ENCODE data around the gene PIGZ. TPM values are rescaled to one million over a fixed set of nuclear protein-coding genes. Genes with fewer than 3 reads are reported as not detected.

PIGZ gene
- total RNA-seq, 2 experiments from 2014 or later, result 0.27 to 0.76 TPM

- H3K9me3 Mint-ChIP-seq, result no peaks in the 10 kb centered on the region
- H3K4me3 Mint-ChIP-seq, result no peak overlapping the region
Measured at GRCh38 chr3:196995646-196996355, 27.2 kb upstream of the PIGZ start.

DNA sequence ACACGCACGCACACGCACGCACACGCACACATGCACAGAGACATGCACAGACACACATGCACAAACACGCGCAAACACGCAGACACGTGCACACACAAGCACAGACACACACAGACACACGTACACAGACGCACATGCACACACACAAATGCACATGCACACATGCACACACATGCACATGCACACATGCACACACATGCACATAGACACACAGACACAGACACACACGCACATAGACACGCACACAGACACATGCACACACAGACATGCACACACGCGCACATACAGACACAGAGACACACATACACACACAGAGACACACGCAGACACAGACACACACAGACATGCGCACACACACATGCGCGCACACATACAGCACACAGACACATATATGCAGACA is 26.4 kb upstream of the PIGZ start:
- H3K4me1 Mint-ChIP-seq (ENCODE audit: low read depth), result no peaks in the 10 kb centered on the region
- ATAC-seq, result no peak

More at GRCh38 chr3:196995646-196996355, 27.2 kb upstream of the PIGZ start:
- ATAC-seq (peak; percentile 45), DNase-seq (no peak)
- Mint-ChIP-seq H3K4me1 (ENCODE audit: low read depth) (no peaks in the 10 kb centered on the region), H3K27me3 (no peaks in the 10 kb centered on the region), H3K36me3 (ENCODE audit: low read depth) (no peaks in the 10 kb centered on the region), H3K27ac (no peak overlapping the region)
- TF ChIP-seq, protein P1, sequence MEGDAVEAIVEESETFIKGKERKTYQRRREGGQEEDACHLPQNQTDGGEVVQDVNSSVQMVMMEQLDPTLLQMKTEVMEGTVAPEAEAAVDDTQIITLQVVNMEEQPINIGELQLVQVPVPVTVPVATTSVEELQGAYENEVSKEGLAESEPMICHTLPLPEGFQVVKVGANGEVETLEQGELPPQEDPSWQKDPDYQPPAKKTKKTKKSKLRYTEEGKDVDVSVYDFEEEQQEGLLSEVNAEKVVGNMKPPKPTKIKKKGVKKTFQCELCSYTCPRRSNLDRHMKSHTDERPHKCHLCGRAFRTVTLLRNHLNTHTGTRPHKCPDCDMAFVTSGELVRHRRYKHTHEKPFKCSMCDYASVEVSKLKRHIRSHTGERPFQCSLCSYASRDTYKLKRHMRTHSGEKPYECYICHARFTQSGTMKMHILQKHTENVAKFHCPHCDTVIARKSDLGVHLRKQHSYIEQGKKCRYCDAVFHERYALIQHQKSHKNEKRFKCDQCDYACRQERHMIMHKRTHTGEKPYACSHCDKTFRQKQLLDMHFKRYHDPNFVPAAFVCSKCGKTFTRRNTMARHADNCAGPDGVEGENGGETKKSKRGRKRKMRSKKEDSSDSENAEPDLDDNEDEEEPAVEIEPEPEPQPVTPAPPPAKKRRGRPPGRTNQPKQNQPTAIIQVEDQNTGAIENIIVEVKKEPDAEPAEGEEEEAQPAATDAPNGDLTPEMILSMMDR (IDR thresholded peaks at IDR 0.05), result no peak
- ChIA-PET CTCF (no interaction called here), POLR2A (no interaction called here)
- intact Hi-C loops (cut with micrococcal nuclease), result no loop called here

DNA sequence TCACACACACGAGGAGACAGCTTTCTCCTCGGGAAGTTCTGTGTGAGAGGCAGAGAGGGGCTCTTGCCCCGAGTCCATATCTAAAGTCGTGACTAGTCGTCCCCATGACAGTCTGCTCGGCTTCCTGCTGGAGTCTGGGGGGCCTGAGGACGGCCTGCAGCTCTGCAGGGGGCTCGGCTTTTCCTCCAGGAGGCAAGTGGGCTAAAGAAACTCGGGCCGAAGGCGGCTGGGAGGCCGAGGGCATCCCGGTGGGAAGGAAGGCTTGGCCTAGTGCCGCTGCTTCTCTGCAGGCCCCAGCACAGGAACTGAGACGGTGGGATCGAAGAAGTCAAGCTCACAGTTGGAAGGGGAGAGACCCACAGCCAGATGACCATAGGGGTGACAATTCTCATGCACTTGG is 25.4 kb upstream of the PIGZ start:
- Mint-ChIP-seq H3K27me3 (no peaks in the 10 kb centered on the region), H3K4me3 (no peak overlapping the region), H3K27ac (no peak overlapping the region), H3K4me1 (ENCODE audit: low read depth) (no peaks in the 10 kb centered on the region), H3K9me3 (no peaks in the 10 kb centered on the region), H3K36me3 (ENCODE audit: low read depth) (no peaks in the 10 kb centered on the region)
- CTCF ChIA-PET, result interaction anchor here (0.9 to 1.2 kb wide), 2 partner anchors 35 to 193 kb away, joined by 4 read pairs; partner anchors contain the start of gene MELTF
- POLR2A ChIA-PET, result interaction anchor here (0.7 kb wide), 1 partner anchor 1116 kb away, joined by 3 read pairs; no protein-coding TSS in a partner anchor
- DNase-seq (no peak), ATAC-seq (no peak)
- intact Hi-C loops (cut with micrococcal nuclease), result no loop called here
- TF ChIP-seq, protein P1 (IDR thresholded peaks at IDR 0.05), result no peak

More for the DNA sequence above, 26.4 kb upstream of the PIGZ start:
- intact Hi-C loops (cut with micrococcal nuclease), result no loop called here
- TF ChIP-seq, protein P1 (IDR thresholded peaks at IDR 0.05), result no peak
- Mint-ChIP-seq H3K27me3 (no peaks in the 10 kb centered on the region), H3K36me3 (ENCODE audit: low read depth) (no peaks in the 10 kb centered on the region), H3K27ac (no peak overlapping the region), H3K4me3 (no peak overlapping the region), H3K9me3 (no peaks in the 10 kb centered on the region)
- ChIA-PET POLR2A (no interaction called here), CTCF (no interaction called here)
- no peak for DNase-seq

GRCh38 chr3:196992461-196993065 is 23.9 kb upstream of the PIGZ start:
- ChIA-PET POLR2A (no interaction called here), CTCF (interaction anchor here (1.3 kb wide), 1 partner anchor 38 kb away, joined by 5 read pairs; no protein-coding TSS in a partner anchor)
- ATAC-seq (no peak), DNase-seq (no peak)
- H3K27ac Mint-ChIP-seq, result no peak overlapping the region
- TF ChIP-seq, protein P1 (IDR thresholded peaks at IDR 0.05), result no peak
- H3K36me3 Mint-ChIP-seq (ENCODE audit: low read depth), result no peaks in the 10 kb centered on the region
- H3K4me1 Mint-ChIP-seq (ENCODE audit: low read depth), result no peaks in the 10 kb centered on the region
- H3K4me3 Mint-ChIP-seq, result no peak overlapping the region
- no peaks in the 10 kb centered on the region for H3K27me3 Mint-ChIP-seq
- H3K9me3 Mint-ChIP-seq, result no peaks in the 10 kb centered on the region
- intact Hi-C loops (cut with micrococcal nuclease), result no loop called here
